ENCODE measurements around the gene TRIM25.

TRIM25 gene

GRCh38 chr17:56838687-56839086 is 75.2 kb downstream of the TRIM25 start:
- H3K4me1 ChIP-seq (ENCODE audit: control insufficient read depth, insufficient read depth, low read length) = no peaks in the 10 kb centered on the region
- no peaks in the 10 kb centered on the region for H3K9me3 ChIP-seq (ENCODE audit: control insufficient read depth, low read length)
- no peaks in the 10 kb centered on the region for H3K36me3 ChIP-seq (ENCODE audit: control insufficient read depth, insufficient read depth, low read length)
- H3K4me3 ChIP-seq (ENCODE audit: low read length) = no peak overlapping the region
- no peak overlapping the region for H3K9ac ChIP-seq (ENCODE audit: low read length)
- no peaks in the 10 kb centered on the region for H3K27me3 ChIP-seq (ENCODE audit: control insufficient read depth, insufficient read depth, low read length)

Data from mucosa of stomach (tissue), 1 donor.